GM18951 (cell line): ENCODE measurements around the gene CTXN1.

Experiments used
- POLR2A ChIP-seq: IDR thresholded peaks from 4 replicates; pipeline ENCODE4 v1.6.1; 2011; ENCODE audit warnings: mild to moderate bottlenecking; ENCODE audit not compliant: insufficient read length, insufficient read depth; ENCODE audit errors: extremely low read depth
- in situ Hi-C: fragments of 300-500 bp; cut with MboI; formaldehyde crosslinking; loops from one replicate; pipeline ENCODE4 v1.12.0; 2022; ENCODE audit warnings: low sequenced_read_pairs, mixed read lengths, inconsistent platforms; ENCODE audit not compliant: unreplicated experiment

The CTXN1 gene

DNA sequence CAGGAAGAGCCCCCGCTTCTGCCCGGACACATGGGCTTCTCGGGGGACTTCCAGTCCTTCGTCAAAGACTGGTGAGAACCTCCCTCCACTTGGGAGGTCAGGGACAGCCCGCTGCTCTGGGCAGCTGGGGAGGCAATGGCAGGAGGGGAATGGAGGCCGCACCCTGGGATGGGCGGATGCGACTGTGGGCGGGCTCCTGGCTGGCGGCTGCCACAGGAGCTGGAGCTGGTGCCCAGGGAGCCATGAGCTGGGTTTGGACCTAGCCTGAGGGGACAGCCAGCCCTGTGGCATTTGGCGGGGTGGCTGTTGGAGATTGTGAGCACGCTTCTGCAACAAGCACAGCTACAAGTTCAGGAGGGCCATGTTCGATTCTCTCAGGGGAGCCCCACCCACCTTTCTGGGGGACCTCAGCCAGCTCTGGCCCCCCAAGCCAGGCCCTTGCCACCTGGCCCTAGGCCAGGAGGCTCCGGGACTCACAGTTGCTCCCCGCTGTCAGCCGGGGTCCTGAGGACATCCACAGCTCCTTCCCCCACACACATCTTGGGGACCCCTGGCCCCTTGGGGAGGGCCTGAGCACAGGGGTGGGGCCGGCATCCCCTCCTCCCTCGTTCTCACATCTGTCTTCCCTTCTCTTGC lies 14.3 kb downstream of the CTXN1 start:
- in situ Hi-C loops, result no loop called here
- TF ChIP-seq POLR2A, result no peak

DNA sequence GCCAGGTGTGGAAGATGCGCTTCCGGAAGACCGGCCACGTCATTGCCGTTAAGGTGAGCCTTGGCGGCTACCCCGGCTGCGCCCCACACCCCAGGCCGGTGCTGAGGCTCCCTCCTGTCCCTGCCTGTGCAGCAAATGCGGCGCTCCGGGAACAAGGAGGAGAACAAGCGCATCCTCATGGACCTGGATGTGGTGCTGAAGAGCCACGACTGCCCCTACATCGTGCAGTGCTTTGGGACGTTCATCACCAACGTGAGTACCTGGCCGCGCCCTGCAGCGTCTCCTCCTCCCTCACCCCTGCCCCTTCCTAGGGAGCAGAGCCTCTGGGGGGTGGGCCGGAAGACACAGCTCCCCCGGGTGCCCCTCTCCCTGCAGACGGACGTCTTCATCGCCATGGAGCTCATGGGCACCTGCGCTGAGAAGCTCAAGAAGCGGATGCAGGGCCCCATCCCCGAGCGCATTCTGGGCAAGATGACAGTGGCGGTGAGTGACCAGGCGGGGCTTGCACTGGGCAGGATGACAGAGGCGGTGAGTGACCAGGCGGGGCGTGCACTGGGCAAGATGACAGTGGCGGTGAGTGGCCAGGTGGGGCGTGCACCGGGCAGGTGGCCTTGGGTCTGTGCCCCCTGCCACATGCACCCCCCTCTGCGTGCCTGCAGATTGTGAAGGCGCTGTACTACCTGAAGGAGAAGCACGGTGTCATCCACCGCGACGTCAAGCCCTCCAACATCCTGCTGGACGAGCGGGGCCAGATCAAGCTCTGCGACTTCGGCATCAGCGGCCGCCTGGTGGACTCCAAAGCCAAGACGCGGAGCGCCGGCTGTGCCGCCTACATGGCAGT lies 15.4 kb downstream of the CTXN1 start:
- TF ChIP-seq POLR2A, result no peak
- in situ Hi-C loops, result no loop called here

DNA sequence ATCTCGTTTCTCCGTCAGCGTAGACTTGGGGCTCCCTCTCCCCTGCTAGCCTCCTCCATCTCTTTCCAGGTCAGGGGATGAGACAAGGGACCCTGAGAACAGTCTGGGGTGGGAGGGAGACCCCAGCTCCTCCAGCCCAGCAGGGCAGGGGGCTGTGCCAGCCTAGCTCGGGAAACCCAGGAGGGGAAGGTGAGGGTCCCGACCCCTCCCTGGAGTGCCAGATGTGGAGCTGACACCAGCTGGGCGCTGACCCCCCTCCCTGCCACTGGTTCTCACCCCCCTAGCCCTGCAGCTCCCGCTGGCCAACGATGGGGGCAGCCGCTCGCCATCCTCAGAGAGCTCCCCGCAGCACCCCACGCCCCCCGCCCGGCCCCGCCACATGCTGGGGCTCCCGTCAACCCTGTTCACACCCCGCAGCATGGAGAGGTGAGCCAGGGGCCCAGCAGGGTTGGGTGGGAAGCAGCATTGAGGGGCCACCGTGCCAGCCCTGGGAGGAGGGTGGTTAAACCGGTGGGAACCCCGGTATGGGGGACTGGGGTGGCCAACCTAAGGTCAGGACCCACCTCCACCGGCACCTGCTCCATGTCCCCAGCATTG lies 16.4 kb downstream of the CTXN1 start:
- TF ChIP-seq POLR2A, result no peak
- in situ Hi-C loops, result no loop called here

DNA sequence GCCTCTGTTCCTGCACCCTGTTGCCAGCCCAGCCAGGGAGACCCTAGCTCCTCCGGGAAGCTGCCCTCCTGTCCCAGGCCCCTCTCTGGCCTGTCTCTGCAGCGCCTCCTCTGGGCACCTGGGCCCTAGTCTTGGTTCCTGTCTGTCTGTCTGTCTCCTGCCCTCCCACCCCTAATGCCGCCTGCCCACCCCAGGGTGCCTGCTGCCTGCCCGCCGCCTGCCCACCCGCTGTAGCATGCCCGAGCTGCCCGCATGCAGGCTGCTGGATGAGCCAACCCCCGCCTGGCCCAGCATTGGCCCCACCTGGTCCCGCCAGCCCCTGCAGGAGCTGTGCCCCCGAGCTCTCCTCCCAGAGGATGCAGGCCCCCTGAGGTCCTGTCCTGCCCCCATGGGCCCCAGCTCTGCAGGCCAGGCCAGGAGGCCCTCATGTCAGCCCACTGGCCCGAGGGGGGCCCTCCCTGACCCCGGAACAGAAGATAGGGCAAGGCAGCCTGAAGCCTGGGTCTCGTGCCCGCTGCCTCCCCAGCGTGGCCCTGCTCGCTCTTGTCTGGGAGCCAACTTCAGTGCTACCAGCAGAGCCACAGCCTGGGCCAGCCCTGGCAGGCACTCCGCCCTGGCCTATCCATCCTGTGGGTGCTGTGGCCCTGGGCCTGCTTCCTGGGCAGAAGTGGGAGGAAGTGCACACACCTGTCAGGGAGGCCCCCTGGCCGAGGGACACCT lies 17.0 kb downstream of the CTXN1 start:
- TF ChIP-seq POLR2A, result no peak
- in situ Hi-C loops, result no loop called here

DNA sequence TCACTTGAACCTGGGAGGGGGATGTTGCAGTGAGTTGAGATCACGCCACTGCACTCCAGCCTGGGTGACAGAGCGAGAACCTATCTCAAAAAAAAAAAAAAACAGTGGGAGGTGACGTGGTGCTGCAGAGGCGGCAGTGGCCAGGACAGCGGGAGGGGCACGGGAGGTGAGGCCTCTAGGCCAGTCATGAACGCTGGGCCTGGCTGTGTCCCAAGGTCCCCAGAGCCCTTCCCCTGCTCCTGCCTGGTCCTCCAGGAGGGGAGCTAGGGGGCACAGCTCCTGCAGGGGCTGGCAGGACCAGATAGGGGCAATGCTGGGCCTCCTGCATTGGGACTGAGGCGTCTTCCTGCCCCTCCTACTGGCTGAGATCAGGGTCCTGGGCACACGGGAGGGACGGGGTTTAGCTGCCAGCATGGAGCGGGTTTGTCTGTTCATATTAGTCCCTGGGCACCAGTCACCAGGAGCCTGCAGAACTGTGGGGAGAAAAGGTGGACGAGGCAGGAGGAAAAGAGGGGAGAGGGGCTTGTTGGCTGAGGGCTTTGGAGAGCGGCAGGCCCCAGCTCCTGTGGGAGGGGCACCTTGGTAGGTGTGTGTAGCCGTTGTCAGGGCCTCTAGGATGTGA lies 17.7 kb downstream of the CTXN1 start:
- in situ Hi-C loops, result no loop called here
- no peak for TF ChIP-seq POLR2A

DNA sequence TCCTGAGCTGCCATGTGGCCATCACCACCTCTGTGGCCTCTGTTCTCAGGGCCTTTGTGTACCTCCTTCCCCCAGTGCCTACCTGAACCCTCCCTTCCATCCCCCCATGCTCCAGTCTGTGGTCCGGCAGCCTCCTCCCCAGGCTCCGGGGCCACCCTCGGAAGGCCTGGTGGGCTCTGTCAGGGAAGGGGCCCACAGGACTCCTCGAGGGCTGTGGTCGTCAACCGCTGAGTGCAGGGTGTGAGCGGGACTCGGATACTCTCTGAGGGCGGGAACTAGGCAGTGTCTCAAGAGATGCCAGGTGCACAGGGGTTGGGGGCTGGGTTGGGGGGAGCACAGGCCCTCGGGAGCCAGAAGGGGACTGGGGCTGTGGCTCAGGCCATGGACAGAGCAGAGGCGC lies 18.4 kb downstream of the CTXN1 start:
- in situ Hi-C loops, result no loop called here
- no peak for TF ChIP-seq POLR2A

DNA sequence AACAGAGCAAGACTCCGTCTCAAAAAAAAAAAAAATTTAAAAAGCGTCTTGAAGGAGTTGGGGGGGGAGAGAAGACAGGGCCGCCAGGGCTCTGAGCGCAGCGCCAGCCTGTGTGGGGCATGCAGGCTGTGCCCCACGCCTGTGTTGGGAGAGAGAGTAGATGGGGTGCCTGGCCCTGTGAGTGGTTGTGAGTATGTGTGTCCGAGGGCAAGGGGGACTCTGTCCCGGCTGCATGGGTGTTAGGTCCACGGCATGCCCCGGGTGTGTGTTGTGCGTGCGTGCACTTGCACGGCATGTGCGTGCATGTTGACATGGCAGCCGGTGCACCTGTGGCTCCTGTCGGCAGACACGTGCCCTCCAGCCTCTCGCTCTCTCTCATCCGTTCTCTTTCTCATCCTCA lies 18.8 kb downstream of the CTXN1 start:
- in situ Hi-C loops, result no loop called here
- TF ChIP-seq POLR2A, result no peak

DNA sequence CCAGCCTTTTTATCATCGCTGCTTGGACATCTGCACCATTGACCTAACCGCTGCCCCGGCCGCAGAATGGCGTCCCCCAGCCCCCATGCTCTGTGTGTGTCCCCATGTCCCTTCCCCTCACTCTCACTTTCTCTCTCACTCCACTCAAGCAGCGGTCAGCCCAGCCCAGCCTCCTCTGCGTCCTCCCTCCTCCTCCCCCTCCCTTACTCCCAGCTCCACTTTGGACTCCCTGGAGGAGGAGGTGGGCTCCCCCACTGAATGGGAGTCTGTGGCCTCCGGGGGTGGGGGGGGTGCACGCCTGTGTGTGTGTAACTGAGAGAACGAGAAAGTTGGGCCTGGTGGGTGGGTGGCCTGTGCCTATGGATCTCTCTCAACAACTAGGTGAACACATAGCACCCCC lies 20.1 kb downstream of the CTXN1 start:
- no peak for TF ChIP-seq POLR2A
- in situ Hi-C loops, result no loop called here

DNA sequence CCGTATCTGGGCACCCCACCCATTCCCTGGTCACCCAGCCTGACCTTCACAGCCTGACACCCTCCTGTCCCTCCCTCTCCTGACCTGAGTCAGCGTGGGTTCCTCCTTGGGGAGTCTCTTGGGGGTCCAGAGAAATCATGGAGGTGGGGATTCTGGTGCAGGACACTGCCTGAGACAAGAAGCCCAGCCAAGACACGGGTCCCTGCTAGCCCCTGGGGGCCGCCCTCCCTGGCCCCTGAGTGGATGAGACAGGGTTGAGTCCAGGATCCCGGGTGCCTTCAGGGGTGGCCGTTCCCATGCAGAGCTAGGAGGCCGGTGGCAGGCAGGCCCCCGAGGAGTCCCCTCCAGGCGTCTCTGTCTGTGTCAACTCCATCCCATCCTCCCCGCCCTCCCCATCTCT lies 20.7 kb downstream of the CTXN1 start:
- no peak for TF ChIP-seq POLR2A
- in situ Hi-C loops, result no loop called here

DNA sequence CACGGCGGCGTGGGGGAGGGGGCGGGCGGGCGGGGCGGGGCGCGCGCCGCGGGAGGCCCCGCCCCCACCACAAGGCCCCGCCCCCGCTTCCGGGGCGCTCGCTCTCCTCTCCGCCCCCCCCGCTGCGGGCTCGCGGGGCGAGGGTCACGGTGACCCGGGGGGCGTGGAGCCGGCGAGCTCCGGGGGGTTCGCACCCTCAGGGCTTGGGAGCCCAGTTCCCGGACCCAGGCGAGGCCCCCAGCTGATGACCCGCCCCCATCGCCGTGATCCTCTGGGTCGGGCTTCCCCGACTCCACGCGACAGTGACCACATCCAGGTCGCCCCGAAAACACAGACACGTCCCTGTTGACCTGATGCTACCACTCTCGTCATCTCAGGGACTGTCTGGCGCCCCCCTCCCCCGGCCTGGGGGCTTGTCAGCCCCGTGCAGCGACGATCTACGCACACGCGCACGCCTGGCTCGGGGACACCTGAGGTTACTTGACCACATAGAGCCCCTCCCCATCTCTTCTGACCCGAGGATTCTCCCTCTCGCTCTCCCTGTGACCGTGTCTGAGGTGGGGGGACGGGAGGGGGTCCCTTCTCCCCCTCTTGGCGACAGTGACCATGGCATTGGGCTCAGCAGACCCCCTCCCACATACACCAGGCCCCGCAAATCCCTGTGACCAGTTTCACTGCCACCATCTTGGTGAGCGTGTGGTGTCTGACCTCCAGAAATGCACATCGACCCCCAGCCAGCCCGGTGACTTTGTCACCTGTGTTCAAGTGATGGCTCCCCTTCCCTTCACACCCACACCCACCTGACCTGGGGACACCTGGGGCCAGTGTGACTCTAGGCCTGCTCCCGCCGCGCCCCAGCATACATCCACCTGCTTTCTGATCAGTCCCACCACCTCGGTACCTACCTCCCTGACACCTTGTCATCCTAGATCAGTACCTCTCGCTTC lies 21.6 kb downstream of the CTXN1 start:
- in situ Hi-C loops, result no loop called here
- TF ChIP-seq POLR2A, result no peak

DNA sequence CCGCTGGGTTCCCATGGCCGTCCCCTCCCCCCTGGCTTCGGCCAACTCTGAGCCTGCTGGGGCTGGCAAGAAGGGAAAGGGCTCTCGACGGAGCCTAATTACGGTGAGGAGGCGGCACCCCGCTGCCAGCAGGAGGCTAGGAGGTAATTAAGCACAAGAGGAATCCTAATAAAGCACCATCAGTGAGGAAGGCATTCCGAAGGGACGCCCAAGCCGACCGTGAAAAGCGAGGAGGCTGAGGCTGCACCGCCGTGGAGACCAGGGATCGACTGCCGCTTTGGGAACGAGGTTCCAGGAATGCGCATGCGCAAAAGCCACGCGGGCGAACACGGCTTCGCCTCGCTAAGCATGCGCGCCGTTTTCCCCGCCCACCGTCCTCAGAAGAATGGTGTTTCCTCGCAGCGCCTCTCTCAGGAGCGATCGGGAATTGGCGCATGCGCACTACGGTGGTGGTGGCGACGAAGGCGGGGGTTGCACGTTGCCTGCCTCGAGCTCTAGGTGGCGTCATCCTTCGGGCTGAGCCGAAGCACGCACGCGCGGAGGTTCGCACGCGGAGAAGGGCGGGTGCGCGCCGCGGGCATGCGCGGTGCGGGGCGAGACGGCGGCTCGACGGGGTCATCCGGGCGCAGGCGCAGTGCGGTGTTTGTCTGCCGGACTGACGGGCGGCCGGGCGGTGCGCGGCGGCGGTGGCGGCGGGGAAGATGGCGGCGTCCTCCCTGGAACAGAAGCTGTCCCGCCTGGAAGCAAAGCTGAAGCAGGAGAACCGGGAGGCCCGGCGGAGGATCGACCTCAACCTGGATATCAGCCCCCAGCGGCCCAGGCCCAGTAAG lies 22.5 kb downstream of the CTXN1 start, which contains the start of gene MAP2K7:
TSS of gene MAP2K7 (plus strand) at position 634 of the 830 bp plus-strand sequence. CDS start at position 702, 68 bp downstream.
- in situ Hi-C loops, result no loop called here

More for the DNA sequence above, 22.5 kb downstream of the CTXN1 start, which contains the start of gene MAP2K7:
- TF ChIP-seq POLR2A, result peak; percentile 93
